ENCODE data around the gene TMEM108.

The TMEM108 gene

GRCh38 chr3:133371676-133372075 is 333.5 kb downstream of the TMEM108 start:
- H3K27me3 ChIP-seq (ENCODE audit: control insufficient read depth in 1 of 2, insufficient read depth in 2 of 2, low read length in 2 of 2): no peaks in the 10 kb centered on the region
- H3K9me3 ChIP-seq (ENCODE audit: control insufficient read depth in 1 of 2, low read length in 2 of 2): no peaks in the 10 kb centered on the region
- H3K4me3 ChIP-seq (ENCODE audit: low read depth in 1 of 2, low read length in 2 of 2): no peak overlapping the region
- no peaks in the 10 kb centered on the region for H3K4me1 ChIP-seq (ENCODE audit: control insufficient read depth in 1 of 2, insufficient read depth in 2 of 2, low read length in 2 of 2)
- H3K36me3 ChIP-seq (ENCODE audit: control insufficient read depth in 1 of 2, insufficient read depth in 2 of 2, low read length in 2 of 2): no peaks in the 10 kb centered on the region
- no peak overlapping the region for H3K9ac ChIP-seq (ENCODE audit: low read depth in 1 of 2, low read length in 2 of 2)
- H3K27ac ChIP-seq (ENCODE audit: low read depth, low read length): no peak overlapping the region

DNA sequence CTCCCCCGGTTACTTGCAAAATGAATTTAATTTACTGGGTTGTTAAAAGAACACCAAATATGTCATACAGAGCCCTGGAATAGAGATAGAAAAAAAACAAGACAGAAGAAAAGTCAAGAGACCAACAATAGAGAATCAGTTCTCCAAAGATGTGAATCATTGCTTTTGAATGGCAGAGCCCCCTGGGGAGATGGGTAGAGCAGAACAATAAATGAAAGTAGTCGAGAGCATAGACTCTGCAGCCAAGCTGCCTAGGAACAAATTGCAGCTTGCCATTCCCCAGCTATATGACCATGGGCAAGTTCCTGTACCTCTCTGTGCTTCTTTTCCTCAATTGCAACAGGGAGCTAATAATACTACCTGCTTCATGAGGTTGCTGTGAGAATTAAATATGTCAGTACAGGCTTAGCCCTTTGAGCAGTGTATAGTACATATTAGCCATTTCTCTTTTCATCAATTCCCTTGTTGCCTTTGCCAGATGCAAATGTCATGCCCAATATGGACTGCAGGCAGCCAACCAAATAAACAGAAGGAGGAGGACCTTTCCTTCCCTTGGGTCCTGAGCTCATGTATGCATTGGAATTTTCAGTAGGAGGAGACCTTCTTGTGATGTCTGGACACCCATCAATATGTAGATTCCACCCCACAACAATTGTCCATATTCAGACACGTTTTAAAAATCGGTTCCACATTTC is 336.7 kb downstream of the TMEM108 start:
- Histone ChIP-seq H3K27me3 (ENCODE audit: control insufficient read depth in 1 of 2, insufficient read depth in 2 of 2, low read length in 2 of 2) (no peaks in the 10 kb centered on the region), H3K36me3 (ENCODE audit: control insufficient read depth in 1 of 2, insufficient read depth in 2 of 2, low read length in 2 of 2) (no peaks in the 10 kb centered on the region), H3K9ac (ENCODE audit: low read depth in 1 of 2, low read length in 2 of 2) (no peak overlapping the region), H3K4me1 (ENCODE audit: control insufficient read depth in 1 of 2, insufficient read depth in 2 of 2, low read length in 2 of 2) (no peaks in the 10 kb centered on the region), H3K4me3 (ENCODE audit: low read depth in 1 of 2, low read length in 2 of 2) (no peak overlapping the region), H3K27ac (ENCODE audit: low read depth, low read length) (no peak overlapping the region), H3K9me3 (ENCODE audit: control insufficient read depth in 1 of 2, low read length in 2 of 2) (no peaks in the 10 kb centered on the region)

DNA sequence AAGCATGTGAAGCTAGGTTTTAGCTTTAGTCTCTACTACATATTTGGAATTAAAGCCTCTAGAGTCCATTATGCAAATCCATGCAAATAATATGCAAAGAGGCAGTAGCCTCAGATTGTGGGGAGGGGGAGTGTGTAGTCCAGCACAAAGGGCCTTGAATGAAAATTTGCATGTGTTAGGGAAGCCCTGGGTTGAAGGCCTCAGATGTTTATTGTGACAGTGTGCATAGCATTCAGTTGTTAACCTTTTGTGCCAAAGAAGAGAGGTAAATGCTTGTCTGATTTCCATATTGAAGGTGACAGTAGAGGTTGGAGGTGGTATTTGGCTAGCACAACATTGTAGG is 337.2 kb downstream of the TMEM108 start:
- no peaks in the 10 kb centered on the region for H3K27me3 ChIP-seq (ENCODE audit: control insufficient read depth in 1 of 2, insufficient read depth in 2 of 2, low read length in 2 of 2)
- no peaks in the 10 kb centered on the region for H3K36me3 ChIP-seq (ENCODE audit: control insufficient read depth in 1 of 2, insufficient read depth in 2 of 2, low read length in 2 of 2)
- H3K4me1 ChIP-seq (ENCODE audit: control insufficient read depth in 1 of 2, insufficient read depth in 2 of 2, low read length in 2 of 2): no peaks in the 10 kb centered on the region
- no peak overlapping the region for H3K9ac ChIP-seq (ENCODE audit: low read depth in 1 of 2, low read length in 2 of 2)
- no peak overlapping the region for H3K27ac ChIP-seq (ENCODE audit: low read depth, low read length)
- no peak overlapping the region for H3K4me3 ChIP-seq (ENCODE audit: low read depth in 1 of 2, low read length in 2 of 2)
- H3K9me3 ChIP-seq (ENCODE audit: control insufficient read depth in 1 of 2, low read length in 2 of 2): no peaks in the 10 kb centered on the region

GRCh38 chr3:133376810-133377209 is 338.6 kb downstream of the TMEM108 start:
- no peaks in the 10 kb centered on the region for H3K36me3 ChIP-seq (ENCODE audit: control insufficient read depth in 1 of 2, insufficient read depth in 2 of 2, low read length in 2 of 2)
- H3K4me1 ChIP-seq (ENCODE audit: control insufficient read depth in 1 of 2, insufficient read depth in 2 of 2, low read length in 2 of 2): peaks cover 0 to 3% of the 10 kb centered on the region in 2 donors
- H3K9me3 ChIP-seq (ENCODE audit: control insufficient read depth in 1 of 2, low read length in 2 of 2): no peaks in the 10 kb centered on the region

GRCh38 chr3:133377396-133377795 is 339.2 kb downstream of the TMEM108 start:
- Histone ChIP-seq H3K9ac (ENCODE audit: low read depth in 1 of 2, low read length in 2 of 2) (no peak overlapping the region), H3K4me3 (ENCODE audit: low read depth in 1 of 2, low read length in 2 of 2) (no peak overlapping the region), H3K4me1 (ENCODE audit: control insufficient read depth in 1 of 2, insufficient read depth in 2 of 2, low read length in 2 of 2) (peaks cover 0 to 4% of the 10 kb centered on the region in 2 donors), H3K27ac (ENCODE audit: low read depth, low read length) (no peak overlapping the region), H3K9me3 (ENCODE audit: control insufficient read depth in 1 of 2, low read length in 2 of 2) (no peaks in the 10 kb centered on the region), H3K27me3 (ENCODE audit: control insufficient read depth in 1 of 2, insufficient read depth in 2 of 2, low read length in 2 of 2) (no peaks in the 10 kb centered on the region), H3K36me3 (ENCODE audit: control insufficient read depth in 1 of 2, insufficient read depth in 2 of 2, low read length in 2 of 2) (no peaks in the 10 kb centered on the region)

More at GRCh38 chr3:133376810-133377209, 338.6 kb downstream of the TMEM108 start:
- Histone ChIP-seq H3K27me3 (ENCODE audit: control insufficient read depth in 1 of 2, insufficient read depth in 2 of 2, low read length in 2 of 2) (no peaks in the 10 kb centered on the region), H3K4me3 (ENCODE audit: low read depth in 1 of 2, low read length in 2 of 2) (no peak overlapping the region), H3K27ac (ENCODE audit: low read depth, low read length) (no peak overlapping the region), H3K9ac (ENCODE audit: low read depth in 1 of 2, low read length in 2 of 2) (no peak overlapping the region)

GRCh38 chr3:133379926-133380325 is 341.7 kb downstream of the TMEM108 start:
- Histone ChIP-seq H3K4me1 (ENCODE audit: control insufficient read depth in 1 of 2, insufficient read depth in 2 of 2, low read length in 2 of 2) (peaks cover 0 to 4% of the 10 kb centered on the region in 2 donors), H3K36me3 (ENCODE audit: control insufficient read depth in 1 of 2, insufficient read depth in 2 of 2, low read length in 2 of 2) (no peaks in the 10 kb centered on the region), H3K27me3 (ENCODE audit: control insufficient read depth in 1 of 2, insufficient read depth in 2 of 2, low read length in 2 of 2) (peaks cover 0 to 2% of the 10 kb centered on the region in 2 donors)

DNA sequence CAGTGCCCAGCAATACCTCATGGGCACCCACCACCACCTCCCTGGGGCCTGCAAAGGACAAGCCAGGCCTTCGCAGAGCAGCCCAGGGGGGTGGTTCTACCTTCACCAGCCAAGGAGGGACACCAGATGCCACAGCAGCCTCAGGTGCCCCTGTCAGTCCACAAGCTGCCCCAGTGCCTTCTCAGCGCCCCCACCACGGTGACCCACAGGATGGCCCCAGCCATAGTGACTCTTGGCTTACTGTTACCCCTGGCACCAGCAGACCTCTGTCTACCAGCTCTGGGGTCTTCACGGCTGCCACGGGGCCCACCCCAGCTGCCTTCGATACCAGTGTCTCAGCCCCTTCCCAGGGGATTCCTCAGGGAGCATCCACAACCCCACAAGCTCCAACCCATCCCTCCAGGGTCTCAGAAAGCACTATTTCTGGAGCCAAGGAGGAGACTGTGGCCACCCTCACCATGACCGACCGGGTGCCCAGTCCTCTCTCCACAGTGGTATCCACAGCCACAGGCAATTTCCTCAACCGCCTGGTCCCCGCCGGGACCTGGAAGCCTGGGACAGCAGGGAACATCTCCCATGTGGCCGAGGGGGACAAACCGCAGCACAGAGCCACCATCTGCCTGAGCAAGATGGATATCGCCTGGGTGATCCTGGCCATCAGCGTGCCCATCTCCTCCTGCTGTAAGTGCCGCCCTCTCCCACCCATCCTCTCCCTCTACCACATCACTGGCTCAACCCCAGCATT is 342.5 kb downstream of the TMEM108 start:
- Histone ChIP-seq H3K36me3 (ENCODE audit: control insufficient read depth in 1 of 2, insufficient read depth in 2 of 2, low read length in 2 of 2) (no peaks in the 10 kb centered on the region), H3K9ac (ENCODE audit: low read depth in 1 of 2, low read length in 2 of 2) (no peak overlapping the region), H3K27me3 (ENCODE audit: control insufficient read depth in 1 of 2, insufficient read depth in 2 of 2, low read length in 2 of 2) (peaks cover 0 to 2% of the 10 kb centered on the region in 2 donors), H3K27ac (ENCODE audit: low read depth, low read length) (no peak overlapping the region), H3K9me3 (ENCODE audit: control insufficient read depth in 1 of 2, low read length in 2 of 2) (no peaks in the 10 kb centered on the region), H3K4me3 (ENCODE audit: low read depth in 1 of 2, low read length in 2 of 2) (no peak overlapping the region), H3K4me1 (ENCODE audit: control insufficient read depth in 1 of 2, insufficient read depth in 2 of 2, low read length in 2 of 2) (peaks cover 0 to 4% of the 10 kb centered on the region in 2 donors)

More at GRCh38 chr3:133379926-133380325, 341.7 kb downstream of the TMEM108 start:
- Histone ChIP-seq H3K9me3 (ENCODE audit: control insufficient read depth in 1 of 2, low read length in 2 of 2) (no peaks in the 10 kb centered on the region), H3K27ac (ENCODE audit: low read depth, low read length) (no peak overlapping the region), H3K9ac (ENCODE audit: low read depth in 1 of 2, low read length in 2 of 2) (no peak overlapping the region), H3K4me3 (ENCODE audit: low read depth in 1 of 2, low read length in 2 of 2) (no peak overlapping the region)

DNA sequence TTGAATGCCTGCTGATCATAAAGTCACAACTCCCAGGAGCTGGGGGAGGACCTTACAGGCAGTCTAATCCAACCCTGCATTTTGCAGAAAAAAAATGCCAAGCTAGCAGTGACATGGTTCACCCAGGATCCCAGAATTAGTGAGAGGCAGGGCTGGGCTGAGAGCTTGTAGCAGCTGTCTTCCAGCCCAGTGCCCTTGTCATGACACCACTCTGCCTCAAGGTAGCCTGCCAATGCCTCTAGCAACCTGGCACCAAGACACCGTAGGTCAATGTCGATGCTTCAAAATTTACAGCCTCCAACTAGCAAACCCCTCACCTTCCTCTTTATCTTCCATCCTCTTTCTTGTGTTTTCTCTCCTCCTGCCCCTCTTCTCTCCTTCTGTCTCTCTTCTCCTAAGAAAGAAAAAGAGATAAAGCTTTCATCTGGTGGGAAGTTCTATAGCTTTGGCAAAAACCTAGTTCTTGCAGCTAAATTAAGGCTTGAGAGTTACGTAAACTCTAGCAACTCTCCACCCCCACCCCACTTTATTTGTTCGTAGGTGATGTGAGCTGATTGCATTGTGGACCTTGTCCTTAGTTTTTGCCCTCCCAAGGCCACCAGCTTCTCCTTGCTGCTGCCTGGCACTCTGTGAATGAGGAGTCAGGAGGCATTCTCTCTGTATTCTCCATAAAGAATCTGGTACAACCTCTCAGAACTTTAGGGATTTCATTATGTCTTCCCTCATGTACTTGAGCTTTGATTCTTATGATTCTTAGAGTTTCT is 343.3 kb downstream of the TMEM108 start:
- Histone ChIP-seq H3K27ac (ENCODE audit: low read depth, low read length) (no peak overlapping the region), H3K36me3 (ENCODE audit: control insufficient read depth in 1 of 2, insufficient read depth in 2 of 2, low read length in 2 of 2) (no peaks in the 10 kb centered on the region), H3K4me1 (ENCODE audit: control insufficient read depth in 1 of 2, insufficient read depth in 2 of 2, low read length in 2 of 2) (peaks cover 0 to 4% of the 10 kb centered on the region in 2 donors), H3K27me3 (ENCODE audit: control insufficient read depth in 1 of 2, insufficient read depth in 2 of 2, low read length in 2 of 2) (peaks cover 0 to 2% of the 10 kb centered on the region in 2 donors), H3K9ac (ENCODE audit: low read depth in 1 of 2, low read length in 2 of 2) (no peak overlapping the region), H3K9me3 (ENCODE audit: control insufficient read depth in 1 of 2, low read length in 2 of 2) (no peaks in the 10 kb centered on the region), H3K4me3 (ENCODE audit: low read depth in 1 of 2, low read length in 2 of 2) (no peak overlapping the region)

GRCh38 chr3:133383175-133383574 is 345.0 kb downstream of the TMEM108 start:
- Histone ChIP-seq H3K27me3 (ENCODE audit: control insufficient read depth in 1 of 2, insufficient read depth in 2 of 2, low read length in 2 of 2) (peaks cover 0 to 2% of the 10 kb centered on the region in 2 donors), H3K4me3 (ENCODE audit: low read depth in 1 of 2, low read length in 2 of 2) (no peak overlapping the region)

DNA sequence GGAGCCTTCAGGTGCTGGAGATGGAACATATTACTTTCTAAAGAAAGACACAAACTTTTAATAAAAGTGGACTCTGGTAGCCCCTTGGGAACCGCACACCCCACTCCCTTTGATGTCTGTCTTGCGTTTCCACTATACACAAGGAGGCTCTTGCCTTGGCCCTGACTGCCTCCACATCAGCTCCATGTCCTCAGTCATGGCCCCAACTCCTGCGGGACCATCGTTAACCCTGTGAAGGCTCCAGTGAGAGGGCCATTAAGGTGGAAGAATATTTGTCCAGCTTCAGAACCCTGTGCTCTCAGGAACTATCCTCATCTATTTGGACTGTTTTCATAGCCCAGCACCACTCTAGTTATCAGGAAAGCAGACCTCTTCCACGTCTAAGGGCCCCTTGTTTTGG is 345.6 kb downstream of the TMEM108 start:
- Histone ChIP-seq H3K4me1 (ENCODE audit: control insufficient read depth in 1 of 2, insufficient read depth in 2 of 2, low read length in 2 of 2) (peaks cover 0 to 4% of the 10 kb centered on the region in 2 donors), H3K9me3 (ENCODE audit: control insufficient read depth in 1 of 2, low read length in 2 of 2) (no peaks in the 10 kb centered on the region), H3K9ac (ENCODE audit: low read depth in 1 of 2, low read length in 2 of 2) (no peak overlapping the region), H3K4me3 (ENCODE audit: low read depth in 1 of 2, low read length in 2 of 2) (no peak overlapping the region), H3K36me3 (ENCODE audit: control insufficient read depth in 1 of 2, insufficient read depth in 2 of 2, low read length in 2 of 2) (no peaks in the 10 kb centered on the region), H3K27me3 (ENCODE audit: control insufficient read depth in 1 of 2, insufficient read depth in 2 of 2, low read length in 2 of 2) (peaks cover 0 to 2% of the 10 kb centered on the region in 2 donors), H3K27ac (ENCODE audit: low read depth, low read length) (no peak overlapping the region)

More at GRCh38 chr3:133383175-133383574, 345.0 kb downstream of the TMEM108 start:
- no peaks in the 10 kb centered on the region for H3K36me3 ChIP-seq (ENCODE audit: control insufficient read depth in 1 of 2, insufficient read depth in 2 of 2, low read length in 2 of 2)
- H3K27ac ChIP-seq (ENCODE audit: low read depth, low read length): no peak overlapping the region
- H3K4me1 ChIP-seq (ENCODE audit: control insufficient read depth in 1 of 2, insufficient read depth in 2 of 2, low read length in 2 of 2): peaks cover 0 to 4% of the 10 kb centered on the region in 2 donors
- H3K9me3 ChIP-seq (ENCODE audit: control insufficient read depth in 1 of 2, low read length in 2 of 2): no peaks in the 10 kb centered on the region
- no peak overlapping the region for H3K9ac ChIP-seq (ENCODE audit: low read depth in 1 of 2, low read length in 2 of 2)
